HL-60/S4 treated with phorbol 12-myristate 13-acetate at 8.2 ng/mL for 4 days and 3 days (cell line): ENCODE data around the gene PGBD5.

Experiments used
- in situ Hi-C: fragments of 300-500 bp; cut with MboI; formaldehyde crosslinking; loops from 2 replicates; pipeline ENCODE4 v1.15.0; 2022; ENCODE audit warnings: low sequenced_read_pairs

Gene PGBD5

DNA sequence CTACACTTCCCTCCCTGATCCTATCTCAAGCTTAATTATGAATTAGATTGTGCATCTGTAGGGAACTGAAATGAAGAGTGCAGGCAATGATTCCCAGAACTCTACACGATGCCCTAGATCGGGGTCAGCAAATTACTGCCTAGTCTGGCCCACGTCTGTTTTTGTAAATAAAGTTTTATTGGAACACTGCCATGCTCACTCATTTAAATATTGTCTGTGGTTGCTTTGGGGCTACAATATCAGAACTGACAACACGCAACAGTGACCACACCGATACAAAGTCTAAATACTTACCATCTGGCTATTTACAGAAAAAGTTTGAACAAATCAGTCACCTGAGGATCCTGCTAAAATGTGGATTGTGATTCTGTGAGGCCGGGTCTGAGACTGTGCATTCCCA is 74.1 kb downstream of the PGBD5 start:
- in situ Hi-C loops: no loop called here

DNA sequence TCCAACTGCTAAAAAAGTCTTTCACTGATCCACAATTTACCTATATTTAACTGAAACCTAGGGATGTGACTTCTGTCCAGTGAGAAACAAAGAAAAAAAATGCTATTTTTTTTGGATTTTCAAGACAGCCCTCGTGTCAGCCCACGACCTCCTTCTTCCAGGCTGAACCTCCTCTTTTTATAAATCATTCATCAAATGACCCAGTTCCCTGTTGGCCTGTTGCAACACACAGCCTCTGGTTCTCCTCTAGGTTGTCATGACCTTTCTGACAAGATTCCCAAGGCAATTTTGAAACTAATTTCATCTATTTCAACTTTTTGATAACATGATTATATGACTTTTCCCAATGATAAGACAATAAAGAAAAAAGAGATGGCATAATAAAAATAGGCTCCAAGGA is 74.6 kb downstream of the PGBD5 start:
- in situ Hi-C loops: no loop called here

DNA sequence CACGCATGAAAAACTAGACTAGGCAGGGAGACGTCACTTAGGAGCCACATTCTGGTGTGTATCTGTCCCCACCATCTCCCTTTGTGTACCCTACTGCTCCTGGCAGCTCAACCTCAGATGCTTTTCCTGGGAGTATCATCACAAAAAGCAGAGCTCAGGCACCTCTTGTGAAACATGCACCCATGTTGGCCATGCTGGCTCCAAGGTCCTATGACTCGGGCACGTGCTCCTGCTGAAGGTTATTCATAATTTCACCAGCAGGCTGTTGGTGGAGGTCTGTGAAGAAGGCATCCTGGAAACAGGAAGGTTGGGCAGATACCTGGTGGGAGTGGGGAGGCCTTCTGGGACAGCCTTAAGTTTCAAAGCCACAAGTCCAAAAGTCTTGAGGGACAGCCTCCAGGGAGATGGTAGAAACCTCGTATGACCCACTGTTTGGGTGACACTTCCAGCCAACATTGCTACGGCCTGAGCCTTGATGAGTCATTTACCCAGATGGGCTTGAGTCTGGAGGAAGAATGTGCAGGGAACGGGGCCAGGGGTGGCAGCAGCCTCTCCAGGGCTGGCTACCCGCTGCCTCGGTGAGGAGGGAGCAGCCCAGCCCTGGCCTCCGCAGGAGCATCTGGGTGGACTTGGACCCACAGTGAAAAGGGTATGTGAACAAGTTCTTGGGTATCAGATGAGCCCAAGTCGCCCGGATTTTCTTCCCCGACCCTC is 75.8 kb downstream of the PGBD5 start:
- in situ Hi-C loops: no loop called here

DNA sequence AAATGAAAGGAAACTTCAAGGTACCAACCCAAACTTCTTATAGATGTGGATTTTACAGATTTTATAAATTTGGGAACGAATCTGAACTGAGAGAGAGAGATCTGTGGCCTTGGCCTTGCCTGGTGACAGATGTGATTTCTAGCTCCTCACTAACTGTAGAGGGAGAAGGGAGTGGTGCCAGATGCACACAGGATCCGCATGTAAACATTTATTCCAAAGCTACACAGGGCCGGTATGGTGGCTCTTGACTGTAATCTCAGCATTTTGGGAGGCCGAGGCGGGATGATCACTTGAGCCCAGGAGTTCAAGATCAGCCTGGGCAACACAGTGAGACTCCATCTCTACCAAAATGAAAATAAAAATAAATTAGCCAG is 77.1 kb downstream of the PGBD5 start:
- in situ Hi-C loops: no loop called here

DNA sequence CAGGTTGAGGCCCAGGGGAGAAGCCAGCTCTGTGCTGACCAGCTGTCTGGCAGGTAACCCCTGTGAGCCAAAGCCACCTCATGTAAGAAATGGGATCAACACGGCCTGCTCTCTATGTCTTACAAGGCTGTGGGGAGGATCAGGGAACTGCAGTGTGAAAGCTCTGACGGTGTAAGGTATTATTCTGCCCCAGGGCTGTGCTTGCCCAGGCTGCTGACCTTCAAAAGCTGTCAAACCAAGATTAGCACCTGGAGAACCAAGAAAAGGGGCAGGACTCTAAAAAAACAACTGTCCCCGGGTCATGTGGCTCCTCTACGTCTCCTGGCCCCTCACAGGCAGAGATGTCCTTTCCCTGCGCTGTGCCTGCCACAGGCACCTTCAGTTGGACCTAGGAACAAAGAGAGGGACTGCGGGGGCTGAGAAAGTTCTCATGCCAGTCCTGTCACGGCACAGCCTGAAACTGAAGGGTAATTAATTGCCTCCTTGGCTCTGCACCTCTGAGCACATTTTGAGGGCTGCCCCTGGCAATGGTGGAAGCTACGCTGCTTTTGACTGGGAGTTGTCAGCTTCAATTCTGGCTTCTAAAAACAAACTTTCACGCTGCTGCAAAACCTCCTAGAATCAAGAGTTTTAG is 77.6 kb downstream of the PGBD5 start:
- in situ Hi-C loops: no loop called here

DNA sequence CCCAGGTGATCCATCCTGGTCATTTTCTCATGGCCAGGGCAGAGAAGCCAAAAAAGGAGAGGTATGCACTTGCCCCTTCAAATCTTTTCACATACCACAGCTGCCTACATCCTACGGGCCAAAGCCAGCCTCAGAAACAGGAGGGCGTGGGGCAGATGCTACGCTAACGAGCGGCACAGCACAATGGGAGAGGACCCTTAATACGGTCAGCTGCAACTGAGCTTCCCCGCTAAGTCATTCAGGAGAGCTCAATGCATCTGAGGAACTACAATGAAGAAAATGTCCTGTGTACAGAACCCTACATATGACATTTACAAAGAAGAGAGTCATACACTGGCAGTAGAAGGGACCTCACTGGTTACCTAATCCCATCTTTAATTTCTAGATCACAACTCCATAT is 78.2 kb downstream of the PGBD5 start:
- in situ Hi-C loops: no loop called here

DNA sequence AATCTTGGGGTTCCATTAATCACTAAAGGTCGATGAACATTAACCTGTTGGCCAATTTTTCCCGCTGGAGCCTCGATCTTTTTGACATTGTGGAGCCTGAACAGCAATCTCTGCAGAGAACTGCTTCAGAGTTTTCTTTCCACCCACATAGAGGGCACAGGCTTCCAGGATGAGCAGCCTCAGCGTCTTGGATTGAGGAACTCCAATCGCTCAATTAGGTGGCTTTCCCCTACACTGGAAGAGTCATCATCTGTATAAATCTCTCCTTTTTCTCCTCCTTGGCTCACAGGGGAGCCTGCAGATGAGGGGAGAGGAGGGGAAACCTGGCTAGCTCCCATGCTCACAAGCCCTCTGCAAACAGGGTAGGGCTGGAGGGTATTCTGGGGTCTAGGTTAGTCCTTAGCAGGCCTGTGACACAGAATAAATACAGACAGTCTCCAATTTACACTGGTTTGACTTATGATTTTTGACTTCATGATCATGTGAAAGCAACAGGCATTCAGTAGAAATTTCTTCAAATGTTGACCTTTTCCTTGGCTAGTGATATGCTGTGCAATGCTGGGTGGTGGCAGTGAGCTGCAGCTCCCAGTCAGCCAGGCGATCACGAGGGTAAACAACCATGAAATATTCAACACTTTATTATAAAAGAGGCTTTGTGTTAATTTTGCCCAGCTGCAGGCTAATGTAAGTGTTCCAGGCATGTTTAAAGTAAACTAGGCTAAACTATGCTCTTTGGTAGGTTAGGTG is 80.8 kb downstream of the PGBD5 start:
- in situ Hi-C loops: no loop called here

DNA sequence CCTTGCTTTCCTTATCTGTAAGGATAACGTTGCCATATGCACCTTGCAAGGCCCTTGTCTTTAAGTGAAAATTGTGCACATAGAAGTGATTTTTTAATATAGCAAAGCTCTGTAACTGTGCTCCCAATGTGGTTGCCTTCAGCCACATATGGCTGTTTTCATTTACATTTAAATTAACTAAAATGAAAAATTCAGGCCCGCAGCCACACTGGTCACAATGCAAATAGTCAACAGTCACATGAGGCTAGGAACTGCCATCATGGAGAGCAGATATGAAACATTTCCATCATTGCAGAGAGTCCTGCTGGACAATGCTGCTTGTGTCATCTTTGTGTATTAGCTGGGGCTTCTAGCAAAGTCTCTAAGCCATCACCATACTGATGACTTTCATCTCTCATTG is 83.4 kb downstream of the PGBD5 start:
- in situ Hi-C loops: no loop called here

DNA sequence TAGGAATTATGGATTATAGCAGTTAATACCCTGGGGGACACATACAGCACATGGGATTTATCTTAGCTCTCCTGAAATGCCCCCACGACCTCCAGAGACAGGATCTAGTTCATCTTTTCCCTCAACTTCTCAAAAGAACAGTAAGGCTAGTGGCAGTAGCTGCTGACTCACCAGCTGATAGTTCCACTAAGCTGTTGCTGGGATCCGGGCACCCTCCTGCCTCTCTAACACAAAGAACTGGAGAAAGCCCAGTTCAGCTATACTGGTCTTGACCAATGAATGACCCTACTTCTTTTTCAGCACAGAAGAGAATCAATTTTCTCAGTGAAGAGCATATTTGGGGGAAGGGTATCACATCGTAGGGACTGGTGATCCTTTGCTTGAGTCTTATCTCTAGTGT is 84.1 kb downstream of the PGBD5 start:
- in situ Hi-C loops: no loop called here

DNA sequence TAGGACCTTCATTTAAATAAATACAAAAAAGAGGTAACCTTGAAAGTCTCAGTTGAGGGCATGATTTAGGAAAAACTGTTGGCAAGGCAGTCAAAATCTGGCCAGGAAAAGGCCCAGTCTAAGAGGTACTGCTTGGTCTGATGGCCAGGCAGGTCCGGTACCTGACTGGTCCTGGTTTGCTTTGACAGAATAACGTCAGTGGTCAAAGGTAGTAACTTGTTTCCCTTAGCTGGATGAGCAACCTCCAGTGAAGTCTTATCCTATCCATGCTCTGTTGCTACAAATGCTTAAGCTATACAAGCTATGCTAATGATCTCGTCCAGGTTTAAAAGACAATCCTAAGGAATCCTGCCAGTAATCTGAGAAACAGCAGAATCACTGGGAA is 85.0 kb downstream of the PGBD5 start:
- in situ Hi-C loops: no loop called here

DNA sequence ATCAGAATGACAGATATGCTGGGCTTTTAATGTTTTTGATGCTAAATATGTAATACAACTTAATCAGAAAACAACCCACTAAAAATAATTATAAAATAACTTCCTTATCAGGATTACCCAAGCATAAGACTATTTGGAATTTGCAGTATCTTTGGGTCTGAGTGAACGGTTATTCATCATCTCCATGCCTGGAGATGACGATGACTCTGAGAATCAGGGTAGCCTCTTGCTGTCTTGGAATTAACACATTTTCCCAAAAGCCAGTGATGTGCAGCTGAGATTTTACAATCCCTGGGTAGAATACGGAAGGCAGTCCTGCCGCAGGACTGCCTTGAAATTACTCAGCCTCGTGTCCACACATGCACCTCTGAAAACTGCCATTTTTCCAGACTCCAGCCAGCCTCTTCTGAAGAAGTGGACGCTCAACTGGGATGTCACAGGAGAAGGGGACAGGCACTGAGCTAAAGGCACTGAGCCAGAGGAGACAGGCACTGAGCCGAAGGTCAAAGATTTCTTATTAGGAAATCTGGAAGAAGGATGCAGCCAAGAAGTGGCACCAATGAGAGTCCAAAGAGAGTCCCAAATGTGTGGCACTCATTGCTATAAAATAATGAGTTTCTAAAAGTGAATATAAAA is 85.5 kb downstream of the PGBD5 start:
- in situ Hi-C loops: no loop called here

DNA sequence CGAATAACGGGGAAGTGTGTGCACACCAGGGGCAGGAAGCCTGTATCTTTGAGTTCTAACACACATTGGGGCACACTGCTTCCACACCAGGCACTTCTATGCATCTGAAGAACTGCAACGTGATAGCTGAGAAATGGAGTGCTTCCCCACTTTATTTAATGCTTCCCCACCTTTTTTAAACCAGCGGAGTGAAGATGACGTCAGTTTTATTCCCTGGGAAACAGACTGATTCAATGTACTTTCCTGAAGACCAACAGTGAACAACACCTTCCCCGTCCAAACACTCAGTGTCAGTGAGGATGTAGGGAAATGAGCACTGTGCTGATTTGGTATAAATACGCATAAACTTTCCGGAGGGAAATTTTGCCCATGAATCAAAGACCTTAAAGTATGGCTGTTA is 87.1 kb downstream of the PGBD5 start:
- in situ Hi-C loops: no loop called here

DNA sequence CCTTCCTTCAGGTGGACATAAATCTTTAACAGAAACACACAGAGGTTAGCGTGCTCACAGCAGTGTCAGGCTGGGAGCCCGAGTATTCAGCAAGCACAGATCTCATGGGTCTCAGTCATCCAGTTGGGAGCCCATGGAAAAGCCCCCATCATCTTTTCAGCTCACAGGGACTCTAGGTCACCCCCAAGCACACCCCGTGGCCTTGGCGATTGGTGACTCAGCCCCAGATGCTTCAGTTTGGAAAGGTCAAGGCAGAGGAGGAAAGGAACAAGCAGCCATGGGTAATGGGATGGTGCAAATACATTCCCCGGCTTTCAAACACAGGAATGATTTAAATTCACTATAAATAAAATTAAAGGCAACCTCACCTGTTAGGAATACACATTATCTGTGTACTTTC is 88.9 kb downstream of the PGBD5 start:
- in situ Hi-C loops: no loop called here

DNA sequence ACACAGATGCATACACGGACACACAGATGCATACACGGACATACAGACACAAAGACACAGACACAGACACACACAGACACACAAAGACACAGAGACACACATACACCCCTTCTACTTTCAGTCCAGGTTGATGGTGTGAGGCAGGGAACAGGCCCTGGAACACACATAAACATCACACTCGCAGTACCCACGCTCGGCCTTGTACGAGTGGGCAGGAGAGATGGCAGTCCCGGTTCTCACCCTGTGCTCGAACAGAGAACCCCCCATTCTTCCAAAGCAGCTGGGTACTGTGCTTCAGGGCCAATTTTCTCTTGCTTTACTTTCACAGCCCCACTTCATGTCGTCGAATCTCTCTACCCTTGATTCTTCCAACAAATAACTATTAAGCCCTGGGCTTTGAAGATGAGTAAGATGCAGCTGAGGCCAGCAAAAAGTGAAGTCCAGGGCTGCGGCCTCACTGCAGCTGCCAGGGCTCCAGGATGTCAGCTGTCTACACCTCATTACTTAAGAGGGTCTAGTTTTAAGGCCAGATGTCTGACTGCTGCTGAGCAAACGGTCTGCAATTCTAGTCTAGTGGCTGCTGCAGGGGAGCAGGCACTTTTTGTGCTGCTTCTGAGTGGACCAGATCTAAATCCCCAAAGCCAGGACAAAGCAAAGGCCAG is 90.1 kb downstream of the PGBD5 start:
- in situ Hi-C loops: no loop called here

DNA sequence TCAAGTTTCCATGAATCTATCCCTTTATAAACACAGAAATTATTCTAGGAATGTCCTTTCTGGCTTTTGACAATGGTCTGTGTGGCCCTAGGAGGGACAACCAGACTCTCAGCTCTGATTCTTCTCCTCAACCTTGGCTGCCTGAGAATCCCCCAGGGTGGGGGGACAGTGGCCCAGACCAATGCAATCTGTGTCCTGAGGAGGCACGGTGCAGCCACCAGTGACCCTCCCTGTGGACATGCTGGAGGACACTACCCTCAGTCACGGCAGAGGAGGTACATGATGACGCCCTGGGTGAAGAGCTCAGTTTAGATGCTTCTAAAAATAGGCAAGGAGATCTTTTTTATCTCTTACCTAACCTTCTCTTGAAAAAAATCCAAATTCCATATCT is 91.7 kb downstream of the PGBD5 start:
- in situ Hi-C loops: no loop called here

DNA sequence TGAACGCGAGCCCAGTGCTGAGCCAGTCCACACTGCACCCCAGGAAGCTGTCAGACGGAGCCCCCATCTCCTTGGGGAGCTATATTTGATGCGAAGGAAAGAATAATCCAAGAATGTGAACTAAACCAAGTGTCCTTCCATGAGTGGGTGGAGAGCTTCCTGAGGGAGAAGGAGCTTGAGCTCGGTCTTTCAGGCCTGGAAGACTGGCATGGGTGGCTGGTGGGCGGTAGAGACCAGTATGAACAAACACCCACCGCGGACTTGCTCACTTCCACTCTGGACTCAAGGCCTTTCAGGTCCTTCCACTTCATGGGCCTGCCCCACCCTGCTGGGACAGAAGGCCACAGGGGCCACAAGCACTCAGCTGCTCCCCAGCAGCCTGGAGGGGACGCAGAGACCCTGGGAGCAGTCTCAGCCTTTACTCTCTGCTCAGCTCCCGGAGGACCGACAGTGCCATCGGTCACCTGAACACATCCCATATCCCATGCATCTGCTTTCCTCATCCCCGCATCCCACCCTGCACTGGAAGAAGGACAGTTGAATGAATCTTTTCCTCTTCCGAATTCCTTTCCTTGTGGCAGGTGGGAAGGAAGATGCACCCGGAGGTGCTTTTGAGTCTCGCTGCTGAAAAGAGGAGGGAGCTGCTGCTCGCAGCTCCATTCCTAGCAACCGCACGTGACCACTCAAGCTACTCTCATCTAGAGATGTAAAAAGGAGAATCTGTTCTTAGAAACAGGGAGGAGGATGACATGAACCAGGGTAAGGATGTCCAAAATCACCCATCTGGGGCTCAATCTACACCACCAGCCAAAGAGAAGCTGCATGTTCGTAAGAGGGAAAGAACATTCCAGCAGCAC is 92.3 kb downstream of the PGBD5 start:
- in situ Hi-C loops: no loop called here

DNA sequence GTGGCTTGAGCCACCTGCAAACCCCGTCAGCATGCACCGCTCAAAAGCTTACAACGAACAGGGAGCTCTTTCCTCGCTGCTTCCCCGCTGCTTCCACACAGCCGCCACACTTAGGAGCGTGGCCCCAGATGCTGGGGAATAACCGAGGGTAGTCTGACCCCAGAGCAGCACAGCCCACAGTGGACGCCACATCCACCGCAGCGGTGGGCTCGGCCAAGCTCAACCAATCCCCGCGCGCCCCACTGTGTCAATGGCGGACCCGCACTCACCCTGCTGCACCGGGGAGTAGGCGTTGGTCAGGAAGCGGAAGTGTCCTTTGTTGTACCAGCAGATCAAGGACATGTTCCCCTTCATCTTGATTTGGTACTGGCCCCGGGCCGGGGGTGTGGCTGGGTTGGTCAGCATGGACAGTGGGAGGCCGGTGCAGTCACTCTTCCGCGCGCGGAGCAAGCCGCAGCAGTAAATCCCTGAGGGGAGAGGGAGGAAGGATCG is 93.5 kb downstream of the PGBD5 start:
- in situ Hi-C loops: no loop called here

DNA sequence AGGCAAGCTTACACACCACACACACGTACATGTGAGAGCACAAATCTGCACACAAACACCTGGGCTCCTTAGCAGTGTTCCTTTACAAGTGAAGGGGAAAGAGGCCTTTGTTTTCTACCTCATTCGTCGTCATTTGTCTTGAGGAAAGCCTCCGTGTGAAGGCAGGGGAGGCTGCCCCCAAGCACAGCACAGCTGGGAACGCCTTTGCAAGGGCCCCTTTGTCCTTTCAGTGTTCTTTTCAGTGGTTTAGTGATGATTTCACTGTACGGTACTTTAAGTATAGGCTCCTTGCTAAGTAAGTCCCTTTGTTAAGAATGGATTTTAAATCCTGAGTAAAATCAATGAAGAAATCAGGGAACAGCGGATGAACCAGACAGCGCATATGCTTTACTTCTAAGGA is 94.1 kb downstream of the PGBD5 start:
- in situ Hi-C loops: no loop called here

DNA sequence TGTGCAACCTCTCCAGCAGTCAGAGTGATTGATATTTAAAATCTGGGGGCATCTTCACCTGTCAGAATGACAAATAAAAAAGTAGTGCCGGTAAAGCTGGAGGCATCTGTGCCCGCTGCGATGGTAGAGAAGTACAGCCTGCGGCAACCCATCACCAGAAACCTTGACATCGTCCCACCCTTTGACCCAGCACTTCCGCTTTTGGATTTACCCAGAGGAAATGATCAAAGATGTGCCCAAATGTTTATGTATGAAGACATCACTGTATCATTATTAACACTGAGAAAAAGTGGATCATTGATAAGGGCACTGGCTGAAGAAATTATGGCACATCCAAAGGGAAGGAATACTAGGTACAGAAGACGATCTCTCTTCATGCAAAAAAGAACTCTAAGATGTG is 96.0 kb downstream of the PGBD5 start:
- in situ Hi-C loops: no loop called here

DNA sequence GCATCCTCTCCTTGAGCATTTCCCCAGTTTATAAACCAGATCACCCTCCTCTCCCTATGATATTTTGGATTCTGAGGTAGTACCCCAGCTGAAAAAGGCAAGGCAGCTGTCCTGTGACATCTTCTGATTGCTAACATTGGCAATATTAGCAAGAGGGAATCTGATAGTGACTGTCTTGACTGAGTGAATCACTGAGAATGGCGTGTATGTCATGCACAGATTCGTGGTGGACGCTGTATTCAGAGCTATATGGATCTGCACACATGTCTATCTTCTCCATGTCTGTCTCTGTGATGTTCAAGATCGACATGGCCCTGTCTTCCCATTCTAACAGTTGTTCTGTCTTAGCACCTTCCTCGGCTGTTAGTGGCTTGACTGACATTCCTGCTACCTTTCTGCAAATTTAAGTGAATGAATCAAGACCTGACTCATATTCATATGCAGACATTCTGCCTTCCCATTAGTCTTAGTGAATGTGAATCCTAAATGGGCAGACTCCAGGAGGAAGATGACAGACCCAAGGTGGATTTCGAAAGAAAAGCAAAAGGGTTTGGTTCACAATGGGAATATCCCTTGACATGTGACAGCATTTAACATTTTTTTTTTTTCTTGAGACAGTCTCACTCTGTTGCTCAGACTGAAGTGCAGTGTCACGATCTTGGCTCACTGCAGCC is 97.7 kb downstream of the PGBD5 start:
- in situ Hi-C loops: no loop called here
